Thoracic aorta (tissue), 2 donors: Measurements from ENCODE around the gene PRKAG3. TPM values are rescaled to one million over a fixed set of nuclear protein-coding genes. Genes with fewer than 3 reads are reported as not detected.

ENCODE experiments used
- ATAC-seq: fragments of 150-250 bp; one replicate; pipeline ENCODE4 v1.8.0; 2017; ENCODE audit warnings: low read depth; ENCODE audit not compliant: insufficient number of reproducible peaks, low FRiP score
- DNase-seq: peaks from one replicate; pipeline ENCODE4 v3.0.0-alpha.2; 2020; ENCODE audit warnings: low spot score
- H3K27ac ChIP-seq, 2 donors: fragments of 200-600 bp; sonication (generic); 1 replicate in 1 of 2; 2 replicates in 1 of 2; pipeline ENCODE4 v1.5.1; 2016; ENCODE audit warnings: mild to moderate bottlenecking in 2 of 2, moderate library complexity in 2 of 2
- H3K27me3 ChIP-seq: fragments of 200-600 bp; sonication (generic); replicated peaks from 2 replicates; pipeline ENCODE4 v1.6.0; 2016; ENCODE audit warnings: mild to moderate bottlenecking; ENCODE audit not compliant: insufficient read depth
- H3K36me3 ChIP-seq: fragments of 200-600 bp; sonication (generic); one replicate; pipeline ENCODE4 v1.5.1; 2016
- H3K4me1 ChIP-seq, 2 donors: fragments of 200-600 bp; sonication (generic); 1 replicate in 1 of 2; 2 replicates in 1 of 2; pipeline versions ENCODE4 v1.5.1 to v1.6.0; 2016; ENCODE audit warnings: low read depth in 2 of 2, mild to moderate bottlenecking in 1 of 2; ENCODE audit not compliant: control insufficient read depth in 1 of 2
- H3K4me3 ChIP-seq: fragments of 200-600 bp; sonication (generic); 2 replicates; pipeline ENCODE4 v1.5.1; 2016; ENCODE audit warnings: mild to moderate bottlenecking
- H3K9me3 ChIP-seq: fragments of 200-600 bp; sonication (generic); 2 replicates; pipeline ENCODE4 v1.5.1; 2016
- total RNA-seq, 2 donors: library from RNA; depleted of rRNA; stranded (reverse); fragments of >200 nt; gene quantifications; one replicate each; pipeline versions ENCODE4 v1.1.0 to v1.2.3, GENCODE V29; 2016
- TF ChIP-seq, protein P1 (sequence below): fragments of 200-600 bp; sonication (generic); IDR thresholded peaks from one replicate; pipeline ENCODE4 v1.5.1; 2019; ENCODE audit warnings: antibody characterized with exemption

The PRKAG3 gene
- total RNA-seq, 2 donors from 2014 or later, result 0.28 TPM; not detected in 1

DNA sequence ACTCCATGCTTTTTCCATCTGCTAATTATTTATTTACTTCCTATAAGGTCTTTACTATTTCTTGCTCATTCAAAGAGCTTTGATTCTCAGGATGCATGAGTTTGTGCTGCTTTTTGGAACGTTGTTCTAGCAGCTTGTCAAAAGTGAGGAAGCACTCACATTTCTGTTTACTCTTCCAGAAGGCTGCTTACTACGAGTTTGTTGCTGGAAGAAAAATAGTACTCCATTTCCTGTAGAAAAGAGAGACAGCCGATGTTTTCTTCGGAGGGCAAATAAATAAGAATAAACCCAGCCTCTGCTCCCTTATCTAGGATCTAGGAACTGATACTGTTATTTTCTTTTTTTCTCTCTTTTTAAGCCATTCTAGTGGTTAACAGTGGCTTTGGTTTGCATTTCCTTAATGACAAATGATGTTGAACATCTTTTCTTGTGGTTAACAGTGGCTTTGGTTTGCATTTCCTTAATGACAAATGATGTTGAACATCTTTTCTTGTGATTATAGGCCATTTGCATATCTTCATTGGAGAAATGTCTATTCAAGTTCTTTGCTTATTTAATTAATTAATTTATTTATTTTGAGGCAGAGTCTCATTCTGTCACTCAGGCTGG, 29.1 kb downstream of the PRKAG3 start:
- no peaks in the 10 kb centered on the region for H3K27me3 ChIP-seq

DNA sequence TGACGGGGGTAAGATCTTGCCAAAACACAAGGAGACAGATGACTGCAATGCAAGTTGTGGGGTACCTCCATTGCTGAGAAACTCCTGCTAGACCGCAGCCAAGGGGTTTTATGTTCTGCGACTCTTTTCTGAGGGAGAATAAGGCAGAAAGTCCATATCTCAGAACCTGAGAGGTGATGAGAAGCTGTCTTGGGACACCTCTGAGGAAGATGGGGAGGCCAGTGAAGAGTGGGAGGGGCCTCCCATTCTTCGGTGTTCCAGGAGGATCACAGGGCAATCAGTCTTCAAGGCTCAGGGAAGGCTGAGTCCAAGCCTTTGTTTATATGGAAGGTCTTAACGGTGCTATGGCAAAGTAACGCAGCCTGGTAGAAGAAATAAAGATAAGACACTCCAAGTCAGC, 31.6 kb downstream of the PRKAG3 start:
- Histone ChIP-seq H3K27me3 (no peaks in the 10 kb centered on the region), H3K27ac (no peak overlapping the region), H3K4me3 (no peak overlapping the region), H3K36me3 (no peaks in the 10 kb centered on the region), H3K4me1 (peaks cover 6 to 14% of the 10 kb centered on the region in 2 donors), H3K9me3 (no peaks in the 10 kb centered on the region)
- ATAC-seq (no peak), DNase-seq (no peak)
- TF ChIP-seq, protein P1, sequence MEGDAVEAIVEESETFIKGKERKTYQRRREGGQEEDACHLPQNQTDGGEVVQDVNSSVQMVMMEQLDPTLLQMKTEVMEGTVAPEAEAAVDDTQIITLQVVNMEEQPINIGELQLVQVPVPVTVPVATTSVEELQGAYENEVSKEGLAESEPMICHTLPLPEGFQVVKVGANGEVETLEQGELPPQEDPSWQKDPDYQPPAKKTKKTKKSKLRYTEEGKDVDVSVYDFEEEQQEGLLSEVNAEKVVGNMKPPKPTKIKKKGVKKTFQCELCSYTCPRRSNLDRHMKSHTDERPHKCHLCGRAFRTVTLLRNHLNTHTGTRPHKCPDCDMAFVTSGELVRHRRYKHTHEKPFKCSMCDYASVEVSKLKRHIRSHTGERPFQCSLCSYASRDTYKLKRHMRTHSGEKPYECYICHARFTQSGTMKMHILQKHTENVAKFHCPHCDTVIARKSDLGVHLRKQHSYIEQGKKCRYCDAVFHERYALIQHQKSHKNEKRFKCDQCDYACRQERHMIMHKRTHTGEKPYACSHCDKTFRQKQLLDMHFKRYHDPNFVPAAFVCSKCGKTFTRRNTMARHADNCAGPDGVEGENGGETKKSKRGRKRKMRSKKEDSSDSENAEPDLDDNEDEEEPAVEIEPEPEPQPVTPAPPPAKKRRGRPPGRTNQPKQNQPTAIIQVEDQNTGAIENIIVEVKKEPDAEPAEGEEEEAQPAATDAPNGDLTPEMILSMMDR, result no peak

More for the DNA sequence above, 29.1 kb downstream of the PRKAG3 start:
- Histone ChIP-seq H3K4me1 (peaks cover 17 to 36% of the 10 kb centered on the region in 2 donors), H3K9me3 (no peaks in the 10 kb centered on the region), H3K27ac (peak overlapping the region; percentile 0 to 32), H3K4me3 (no peak overlapping the region), H3K36me3 (no peaks in the 10 kb centered on the region)
- ATAC-seq (no peak), DNase-seq (no peak)
- TF ChIP-seq, protein P1, result no peak

DNA sequence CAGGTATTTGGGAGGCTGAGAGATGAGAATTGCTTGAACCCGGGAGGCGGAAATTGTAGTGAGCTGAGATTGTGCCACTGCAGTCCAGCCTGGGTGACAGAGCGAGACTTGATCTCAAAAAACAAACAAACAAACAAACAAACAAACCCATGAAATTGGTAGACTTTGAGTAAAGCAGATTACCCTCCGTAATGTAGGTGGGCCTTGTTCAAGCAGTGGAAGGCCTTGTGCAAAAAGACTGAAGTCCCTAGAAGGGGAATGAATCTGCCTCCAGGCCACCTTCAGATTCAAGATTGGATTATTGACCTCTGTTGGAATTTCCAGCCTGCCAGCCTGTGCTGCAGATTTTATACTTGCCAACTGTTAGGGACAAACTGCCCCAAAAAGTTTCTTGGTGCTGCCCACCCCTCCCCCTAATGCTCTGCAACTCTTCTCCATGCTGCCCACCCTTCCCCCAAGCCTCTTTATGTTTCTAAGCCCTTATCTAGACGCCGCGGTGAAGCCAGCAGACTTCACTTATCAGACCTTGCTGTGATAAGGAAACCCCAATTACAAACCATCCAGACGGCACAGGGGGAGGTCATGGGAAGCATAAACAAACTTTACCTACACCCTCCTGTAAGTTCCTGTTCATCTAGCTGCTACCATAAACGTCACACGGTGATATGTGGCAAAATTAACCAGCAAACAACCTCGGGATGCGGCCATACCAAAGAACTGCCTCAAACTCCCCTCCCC, 32.7 kb downstream of the PRKAG3 start:
- Histone ChIP-seq H3K4me1 (peaks cover 6 to 14% of the 10 kb centered on the region in 2 donors), H3K27me3 (no peaks in the 10 kb centered on the region), H3K9me3 (no peaks in the 10 kb centered on the region), H3K27ac (no peak overlapping the region), H3K4me3 (no peak overlapping the region), H3K36me3 (no peaks in the 10 kb centered on the region)
- DNase-seq (no peak), ATAC-seq (no peak)
- TF ChIP-seq, protein P1, result no peak

DNA sequence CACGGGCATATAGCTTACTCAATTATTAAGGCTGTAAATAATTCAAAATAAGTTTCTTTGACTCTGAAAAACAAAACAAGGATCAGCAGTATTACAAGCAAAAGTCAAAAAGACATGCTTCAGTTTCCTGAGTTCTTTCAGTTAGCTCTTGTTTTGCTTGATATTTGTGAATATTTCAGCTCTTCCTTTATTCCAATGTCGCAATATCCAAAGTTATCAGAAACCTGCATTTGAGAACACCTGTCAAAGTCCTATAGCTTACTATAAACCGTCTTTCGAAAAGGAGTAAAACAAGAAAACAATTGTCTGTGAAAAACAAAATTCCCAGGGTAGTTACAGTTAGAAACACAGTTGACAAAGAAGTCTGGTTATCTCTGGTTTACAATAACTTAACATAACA, 34.9 kb downstream of the PRKAG3 start:
- no peak overlapping the region for H3K4me3 ChIP-seq
- peaks cover 0 to 2% of the 10 kb centered on the region in 2 donors for H3K4me1 ChIP-seq
- TF ChIP-seq, protein P1, result no peak
- H3K27me3 ChIP-seq, result no peaks in the 10 kb centered on the region
- no peak overlapping the region for H3K27ac ChIP-seq
- DNase-seq (no peak), ATAC-seq (no peak)
- H3K36me3 ChIP-seq, result no peaks in the 10 kb centered on the region
- no peaks in the 10 kb centered on the region for H3K9me3 ChIP-seq

DNA sequence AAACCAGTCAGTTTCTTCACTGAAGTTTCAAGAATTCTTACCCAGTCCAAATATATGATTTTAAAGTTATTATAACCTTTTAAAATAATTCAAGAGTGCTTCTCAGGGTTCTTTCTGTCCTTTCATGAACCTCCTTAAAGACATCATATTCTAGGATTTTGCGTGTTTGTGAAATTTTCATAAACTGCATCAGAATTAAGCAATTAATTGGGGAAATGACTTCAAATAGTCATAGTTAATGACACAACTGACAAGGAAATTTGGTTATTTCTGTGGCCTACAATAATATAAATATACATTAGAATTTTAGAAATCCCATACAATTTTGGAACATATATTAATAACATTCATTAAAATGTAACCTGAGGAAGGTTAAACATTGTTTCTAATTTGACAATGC, 39.2 kb downstream of the PRKAG3 start:
- ATAC-seq (no peak), DNase-seq (no peak)
- H3K4me3 ChIP-seq, result no peak overlapping the region
- peaks cover 3 to 12% of the 10 kb centered on the region in 2 donors for H3K4me1 ChIP-seq
- no peaks in the 10 kb centered on the region for H3K27me3 ChIP-seq
- no peaks in the 10 kb centered on the region for H3K9me3 ChIP-seq
- TF ChIP-seq, protein P1, result no peak
- no peak overlapping the region for H3K27ac ChIP-seq
- no peaks in the 10 kb centered on the region for H3K36me3 ChIP-seq
